ENCODE data around the gene MRPS6.

Gene MRPS6

GRCh38 chr21:34107606-34108005 is 34.2 kb downstream of the MRPS6 start:
- no peak overlapping the region for H3K4ac ChIP-seq (ENCODE audit: low read depth in 1 of 2, low read length in 2 of 2)
- no peak for DNase-seq

GRCh38 chr21:34109075-34109474 is 35.7 kb downstream of the MRPS6 start:
- Histone ChIP-seq H3K27me3 (ENCODE audit: control insufficient read depth in 1 of 2, insufficient read depth in 1 of 2, low read length in 2 of 2) (no peaks in the 10 kb centered on the region), H3K18ac (ENCODE audit: low read depth in 1 of 2, low read length in 2 of 2) (no peak overlapping the region), H2AK5ac (ENCODE audit: low read length, severe bottlenecking) (no peak overlapping the region), H2BK5ac (ENCODE audit: low read depth, low read length, poor library complexity, severe bottlenecking) (no peak overlapping the region), H3K4ac (ENCODE audit: low read depth in 1 of 2, low read length in 2 of 2) (no peak overlapping the region), H3K9ac (ENCODE audit: low read length) (no peak overlapping the region), H3K27ac (ENCODE audit: low read length, poor library complexity, severe bottlenecking) (peak overlapping the region; percentile 19), H3K36me3 (ENCODE audit: control insufficient read depth in 1 of 2, insufficient read depth in 2 of 2, low read depth in 1 of 2, low read length in 2 of 2) (peaks cover 3 to 85% of the 10 kb centered on the region in 2 experiments), H4K91ac (ENCODE audit: low read length) (no peak overlapping the region), H2AFZ (ENCODE audit: low read depth, low read length) (no peak overlapping the region), H2BK15ac (ENCODE audit: low read depth, poor library complexity, severe bottlenecking) (no peak overlapping the region), H3K4me1 (ENCODE audit: control insufficient read depth, insufficient read depth, low read depth, low read length) (peaks cover 2% of the 10 kb centered on the region), H2BK12ac (ENCODE audit: low read length in 2 of 2) (no peak overlapping the region), H3K79me1 (replicated peaks; ENCODE audit: low read length, poor library complexity, severe bottlenecking) (peaks cover 8% of the 10 kb centered on the region), H3K4me3 (ENCODE audit: insufficient read depth in 1 of 2, low read depth in 1 of 2, low read length in 2 of 2) (no peak overlapping the region), H4K8ac (ENCODE audit: low read length) (no peak overlapping the region), H3K23ac (ENCODE audit: low read length in 2 of 2) (no peak overlapping the region), H3K14ac (ENCODE audit: low read length in 2 of 2) (no peak overlapping the region), H2BK120ac (ENCODE audit: low read depth, low read length) (no peak overlapping the region), H3K9me3 (ENCODE audit: control insufficient read depth, low read length) (no peaks in the 10 kb centered on the region), H3K4me2 (ENCODE audit: low read length, poor library complexity, severe bottlenecking) (no peak overlapping the region)
- no peak for DNase-seq
- WGBS: 98% methylated on average over 5 of the region's 7 CpGs

More at GRCh38 chr21:34107606-34108005, 34.2 kb downstream of the MRPS6 start:
- H2AK5ac ChIP-seq (ENCODE audit: low read length, severe bottlenecking): no peak overlapping the region
- no peak overlapping the region for H4K91ac ChIP-seq (ENCODE audit: low read length)
- no peak overlapping the region for H3K4me2 ChIP-seq (ENCODE audit: low read length, poor library complexity, severe bottlenecking)
- H3K14ac ChIP-seq (ENCODE audit: low read length in 2 of 2): no peak overlapping the region
- no peak overlapping the region for H2BK5ac ChIP-seq (ENCODE audit: low read depth, low read length, poor library complexity, severe bottlenecking)
- H3K79me1 ChIP-seq (replicated peaks; ENCODE audit: low read length, poor library complexity, severe bottlenecking): peaks cover 8% of the 10 kb centered on the region
- no peaks in the 10 kb centered on the region for H3K9me3 ChIP-seq (ENCODE audit: control insufficient read depth, low read length)
- no peak overlapping the region for H3K27ac ChIP-seq (ENCODE audit: low read length, poor library complexity, severe bottlenecking)
- H4K8ac ChIP-seq (ENCODE audit: low read length): no peak overlapping the region
- no peak overlapping the region for H2BK120ac ChIP-seq (ENCODE audit: low read depth, low read length)
- no peak overlapping the region for H2BK12ac ChIP-seq (ENCODE audit: low read length in 2 of 2)
- no peak overlapping the region for H2BK15ac ChIP-seq (ENCODE audit: low read depth, poor library complexity, severe bottlenecking)
- H3K4me3 ChIP-seq (ENCODE audit: insufficient read depth in 1 of 2, low read depth in 1 of 2, low read length in 2 of 2): no peak overlapping the region
- H2AFZ ChIP-seq (ENCODE audit: low read depth, low read length): no peak overlapping the region
- peaks cover 3 to 87% of the 10 kb centered on the region in 2 experiments for H3K36me3 ChIP-seq (ENCODE audit: control insufficient read depth in 1 of 2, insufficient read depth in 2 of 2, low read depth in 1 of 2, low read length in 2 of 2)
- peaks cover 2% of the 10 kb centered on the region for H3K4me1 ChIP-seq (ENCODE audit: control insufficient read depth, insufficient read depth, low read depth, low read length)
- H3K9ac ChIP-seq (ENCODE audit: low read length): no peak overlapping the region
- no peaks in the 10 kb centered on the region for H3K27me3 ChIP-seq (ENCODE audit: control insufficient read depth in 1 of 2, insufficient read depth in 1 of 2, low read length in 2 of 2)
- no peak overlapping the region for H3K18ac ChIP-seq (ENCODE audit: low read depth in 1 of 2, low read length in 2 of 2)
- H3K23ac ChIP-seq (ENCODE audit: low read length in 2 of 2): no peak overlapping the region
- WGBS: 76% methylated on average over 1 of the region's 1 CpG

GRCh38 chr21:34110594-34111202 is 37.3 kb downstream of the MRPS6 start:
- Histone ChIP-seq H2BK12ac (ENCODE audit: low read length in 2 of 2) (no peak overlapping the region), H3K79me1 (replicated peaks; ENCODE audit: low read length, poor library complexity, severe bottlenecking) (peaks cover 7% of the 10 kb centered on the region), H2AFZ (ENCODE audit: low read depth, low read length) (no peak overlapping the region), H3K4me3 (ENCODE audit: insufficient read depth in 1 of 2, low read depth in 1 of 2, low read length in 2 of 2) (no peak overlapping the region), H3K36me3 (ENCODE audit: control insufficient read depth in 1 of 2, insufficient read depth in 2 of 2, low read depth in 1 of 2, low read length in 2 of 2) (peaks cover 3 to 81% of the 10 kb centered on the region in 2 experiments), H3K14ac (ENCODE audit: low read length in 2 of 2) (no peak overlapping the region), H4K91ac (ENCODE audit: low read length) (no peak overlapping the region), H2BK5ac (ENCODE audit: low read depth, low read length, poor library complexity, severe bottlenecking) (no peak overlapping the region), H3K18ac (ENCODE audit: low read depth in 1 of 2, low read length in 2 of 2) (no peak overlapping the region), H3K23ac (ENCODE audit: low read length in 2 of 2) (no peak overlapping the region), H3K4me1 (ENCODE audit: control insufficient read depth, insufficient read depth, low read depth, low read length) (peaks cover 2% of the 10 kb centered on the region), H2AK5ac (ENCODE audit: low read length, severe bottlenecking) (no peak overlapping the region), H2BK15ac (ENCODE audit: low read depth, poor library complexity, severe bottlenecking) (no peak overlapping the region), H3K4me2 (ENCODE audit: low read length, poor library complexity, severe bottlenecking) (no peak overlapping the region), H4K8ac (ENCODE audit: low read length) (no peak overlapping the region), H3K27ac (ENCODE audit: low read length, poor library complexity, severe bottlenecking) (no peak overlapping the region), H3K9ac (ENCODE audit: low read length) (no peak overlapping the region), H3K27me3 (ENCODE audit: control insufficient read depth in 1 of 2, insufficient read depth in 1 of 2, low read length in 2 of 2) (no peaks in the 10 kb centered on the region), H3K9me3 (ENCODE audit: control insufficient read depth, low read length) (no peaks in the 10 kb centered on the region), H2BK120ac (ENCODE audit: low read depth, low read length) (no peak overlapping the region), H3K4ac (ENCODE audit: low read depth in 1 of 2, low read length in 2 of 2) (no peak overlapping the region)
- DNase-seq: no peak
- WGBS: 100% methylated on average over 5 of the region's 8 CpGs

- H2BK15ac ChIP-seq (ENCODE audit: low read depth, poor library complexity, severe bottlenecking): no peak overlapping the region
- H3K4me1 ChIP-seq (ENCODE audit: control insufficient read depth, insufficient read depth, low read depth, low read length): peaks cover 3% of the 10 kb centered on the region
- H4K8ac ChIP-seq (ENCODE audit: low read length): no peak overlapping the region
- no peak overlapping the region for H3K4ac ChIP-seq (ENCODE audit: low read depth in 1 of 2, low read length in 2 of 2)
- no peak overlapping the region for H3K18ac ChIP-seq (ENCODE audit: low read depth in 1 of 2, low read length in 2 of 2)
- H3K4me3 ChIP-seq (ENCODE audit: insufficient read depth in 1 of 2, low read depth in 1 of 2, low read length in 2 of 2): no peak overlapping the region
- H3K23ac ChIP-seq (ENCODE audit: low read length in 2 of 2): no peak overlapping the region
- no peak overlapping the region for H3K27ac ChIP-seq (ENCODE audit: low read length, poor library complexity, severe bottlenecking)
- no peak overlapping the region for H4K91ac ChIP-seq (ENCODE audit: low read length)
- no peak overlapping the region for H3K9ac ChIP-seq (ENCODE audit: low read length)
- H3K27me3 ChIP-seq (ENCODE audit: control insufficient read depth in 1 of 2, insufficient read depth in 1 of 2, low read length in 2 of 2): no peaks in the 10 kb centered on the region
- H2BK5ac ChIP-seq (ENCODE audit: low read depth, low read length, poor library complexity, severe bottlenecking): no peak overlapping the region
- H3K14ac ChIP-seq (ENCODE audit: low read length in 2 of 2): no peak overlapping the region
- peaks cover 12% of the 10 kb centered on the region for H3K79me1 ChIP-seq (replicated peaks; ENCODE audit: low read length, poor library complexity, severe bottlenecking)
- WGBS: 90% methylated on average over 2 of the region's 6 CpGs
- H2AK5ac ChIP-seq (ENCODE audit: low read length, severe bottlenecking): no peak overlapping the region
- H3K4me2 ChIP-seq (ENCODE audit: low read length, poor library complexity, severe bottlenecking): no peak overlapping the region
- no peak overlapping the region for H2BK12ac ChIP-seq (ENCODE audit: low read length in 2 of 2)
- no peak overlapping the region for H2BK120ac ChIP-seq (ENCODE audit: low read depth, low read length)
- H3K9me3 ChIP-seq (ENCODE audit: control insufficient read depth, low read length): no peaks in the 10 kb centered on the region
- H2AFZ ChIP-seq (ENCODE audit: low read depth, low read length): no peak overlapping the region
- peaks cover 3 to 78% of the 10 kb centered on the region in 2 experiments for H3K36me3 ChIP-seq (ENCODE audit: control insufficient read depth in 1 of 2, insufficient read depth in 2 of 2, low read depth in 1 of 2, low read length in 2 of 2)
- no peak for DNase-seq
Measured at GRCh38 chr21:34112316-34113033, 39.1 kb downstream of the MRPS6 start.

Data from mesenchymal stem cell (in vitro differentiated cells and primary cell).